Measurements from ENCODE around the gene WDR44. TPM values are rescaled to one million over a fixed set of nuclear protein-coding genes. Genes with fewer than 3 reads are reported as not detected.
"Not testable (repeated sequence)": the region's sequence is repeated elsewhere in the genome, so short reads cannot be mapped to it uniquely, and the experiment has no call there.

The WDR44 gene
- total RNA-seq, result 12.0 TPM

GRCh38 chrX:118345464-118346257, at the start of gene WDR44:
WDR44 (plus strand) TSS chrX:118346106; CDS start chrX:118346504, 398 bp downstream.
- ATAC-seq, result peak; percentile 99

GRCh38 chrX:118305827-118306226, 40.1 kb upstream of the WDR44 start:
- ATAC-seq, result not testable (repeated sequence)

- peak; percentile 84 for ATAC-seq
Observed at GRCh38 chrX:118315529-118315928, 30.4 kb upstream of the WDR44 start.

GRCh38 chrX:118324588-118324987, 21.3 kb upstream of the WDR44 start:
- ATAC-seq, result no peak

- no peak for ATAC-seq
Observed at GRCh38 chrX:118325453-118325852, 20.5 kb upstream of the WDR44 start.

GRCh38 chrX:118329175-118329574, 16.7 kb upstream of the WDR44 start:
- no peak for ATAC-seq

- ATAC-seq, result no peak
Observed at GRCh38 chrX:118337687-118338086, 8.2 kb upstream of the WDR44 start.

GRCh38 chrX:118338930-118339329, 7.0 kb upstream of the WDR44 start:
- ATAC-seq, result no peak

- no peak for ATAC-seq
Observed at GRCh38 chrX:118345045-118345463, 852 bp upstream of the WDR44 start.

- ATAC-seq, result peak; percentile 26
Observed at GRCh38 chrX:118346258-118347094, 570 bp downstream of the WDR44 start.

GRCh38 chrX:118347131-118347530, 1.2 kb downstream of the WDR44 start:
- ATAC-seq, result peak; percentile 7

GRCh38 chrX:118347736-118348135, 1.8 kb downstream of the WDR44 start:
- ATAC-seq, result no peak

GRCh38 chrX:118348186-118348810, 2.4 kb downstream of the WDR44 start:
- ATAC-seq, result no peak

- ATAC-seq, result no peak
Observed at GRCh38 chrX:118349188-118349587, 3.3 kb downstream of the WDR44 start.

- no peak for ATAC-seq
Observed at GRCh38 chrX:118350221-118350620, 4.3 kb downstream of the WDR44 start.

GRCh38 chrX:118350706-118351105, 4.8 kb downstream of the WDR44 start:
- no peak for ATAC-seq

GRCh38 chrX:118352566-118352965, 6.7 kb downstream of the WDR44 start:
- ATAC-seq, result no peak

- no peak for ATAC-seq
Observed at GRCh38 chrX:118353081-118353850, 7.4 kb downstream of the WDR44 start.

- ATAC-seq, result peak; percentile 76
Observed at GRCh38 chrX:118355225-118355920, 9.5 kb downstream of the WDR44 start.

- ATAC-seq, result no peak
Observed at GRCh38 chrX:118356154-118356701, 10.3 kb downstream of the WDR44 start.

- no peak for ATAC-seq
Observed at GRCh38 chrX:118360429-118361125, 14.7 kb downstream of the WDR44 start.

All from esophagus mucosa (tissue), 1 donor.